HL-60 (cell line): ENCODE results near the gene TRPM2.

ENCODE experiments used
- DNase-seq, 2 experiments: peaks; one replicate each; pipeline ENCODE4 v3.0.0-alpha.2; 2010 to 2020; ENCODE audit warnings: low read depth in 1 of 2, low spot score in 1 of 2
- H3K27ac ChIP-seq: fragments of 250-450 bp; sonication (Bioruptor Pico); replicated peaks from 2 replicates; pipeline ENCODE4 v1.5.1; 2020; ENCODE audit warnings: mild to moderate bottlenecking, moderate library complexity
- H3K27me3 ChIP-seq: fragments of 250-450 bp; sonication (Bioruptor Pico); 2 replicates; pipeline ENCODE4 v1.5.1; 2021; ENCODE audit warnings: mild to moderate bottlenecking, moderate library complexity; ENCODE audit not compliant: insufficient read depth, poor library complexity, severe bottlenecking
- H3K4me3 ChIP-seq: replicated peaks from 2 replicates; pipeline ENCODE4 v1.5.1; 2011; ENCODE audit warnings: mild to moderate bottlenecking, control low read depth, low read length; ENCODE audit not compliant: insufficient read depth
- GABPA ChIP-seq: IDR thresholded peaks from 2 replicates; pipeline ENCODE4 v1.6.1; 2012; ENCODE audit warnings: low read depth
- POLR2AphosphoS5 ChIP-seq: IDR thresholded peaks from 2 replicates; pipeline ENCODE4 v1.6.1; 2012; ENCODE audit warnings: low read depth
- SPI1 ChIP-seq: IDR thresholded peaks from 2 replicates; pipeline ENCODE4 v1.6.1; 2012; ENCODE audit warnings: low read depth, mild to moderate bottlenecking, borderline replicate concordance
- TF ChIP-seq, protein P1 (sequence below): IDR thresholded peaks from 2 replicates; pipeline ENCODE4 v1.6.1; 2012; ENCODE audit warnings: low read depth; ENCODE audit not compliant: insufficient replicate concordance
- TF ChIP-seq, protein P2 (sequence below): IDR thresholded peaks from one replicate; pipeline ENCODE4 v1.5.1; 2011; ENCODE audit warnings: low read length, control low read depth, inconsistent platforms; ENCODE audit not compliant: insufficient read depth

TRPM2 gene

DNA sequence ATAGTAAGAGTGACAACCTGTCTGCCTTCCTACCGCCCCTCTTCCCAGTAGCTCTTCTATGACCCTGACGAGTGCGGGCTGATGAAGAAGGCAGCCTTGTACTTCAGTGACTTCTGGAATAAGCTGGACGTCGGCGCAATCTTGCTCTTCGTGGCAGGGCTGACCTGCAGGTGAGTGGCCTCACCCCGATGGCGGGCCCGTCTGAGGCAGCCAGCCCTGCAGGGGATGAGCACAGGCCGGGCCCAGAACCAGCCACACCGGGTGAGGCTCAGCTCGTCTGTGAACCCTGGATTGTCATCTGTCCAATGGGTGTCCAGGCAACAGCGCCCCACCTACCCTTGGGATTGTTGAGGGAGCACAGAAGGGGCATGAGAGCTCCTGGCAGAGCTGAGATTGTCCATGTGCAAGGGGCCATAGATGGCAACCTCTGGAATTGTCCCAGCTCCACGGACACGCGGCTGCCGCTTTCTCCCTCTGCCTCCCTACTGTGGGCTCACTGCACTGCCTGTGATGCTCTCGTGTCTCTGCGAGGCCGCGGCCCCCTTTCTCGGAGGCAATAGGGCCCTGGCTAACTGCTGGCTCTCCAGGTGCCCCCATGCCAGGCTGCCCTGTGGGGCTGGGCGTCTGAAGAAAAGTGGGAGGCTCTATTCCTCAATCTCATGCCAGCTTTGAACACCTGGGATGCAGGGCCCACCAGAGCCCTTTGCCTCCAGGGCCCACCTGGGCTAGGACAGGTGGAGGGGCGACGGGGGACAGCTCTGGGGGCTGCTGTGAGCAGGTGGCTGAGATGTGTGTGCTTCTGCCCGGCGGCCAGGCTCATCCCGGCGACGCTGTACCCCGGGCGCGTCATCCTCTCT, 51.9 kb downstream of the TRPM2 start:
- TF ChIP-seq, protein P1, sequence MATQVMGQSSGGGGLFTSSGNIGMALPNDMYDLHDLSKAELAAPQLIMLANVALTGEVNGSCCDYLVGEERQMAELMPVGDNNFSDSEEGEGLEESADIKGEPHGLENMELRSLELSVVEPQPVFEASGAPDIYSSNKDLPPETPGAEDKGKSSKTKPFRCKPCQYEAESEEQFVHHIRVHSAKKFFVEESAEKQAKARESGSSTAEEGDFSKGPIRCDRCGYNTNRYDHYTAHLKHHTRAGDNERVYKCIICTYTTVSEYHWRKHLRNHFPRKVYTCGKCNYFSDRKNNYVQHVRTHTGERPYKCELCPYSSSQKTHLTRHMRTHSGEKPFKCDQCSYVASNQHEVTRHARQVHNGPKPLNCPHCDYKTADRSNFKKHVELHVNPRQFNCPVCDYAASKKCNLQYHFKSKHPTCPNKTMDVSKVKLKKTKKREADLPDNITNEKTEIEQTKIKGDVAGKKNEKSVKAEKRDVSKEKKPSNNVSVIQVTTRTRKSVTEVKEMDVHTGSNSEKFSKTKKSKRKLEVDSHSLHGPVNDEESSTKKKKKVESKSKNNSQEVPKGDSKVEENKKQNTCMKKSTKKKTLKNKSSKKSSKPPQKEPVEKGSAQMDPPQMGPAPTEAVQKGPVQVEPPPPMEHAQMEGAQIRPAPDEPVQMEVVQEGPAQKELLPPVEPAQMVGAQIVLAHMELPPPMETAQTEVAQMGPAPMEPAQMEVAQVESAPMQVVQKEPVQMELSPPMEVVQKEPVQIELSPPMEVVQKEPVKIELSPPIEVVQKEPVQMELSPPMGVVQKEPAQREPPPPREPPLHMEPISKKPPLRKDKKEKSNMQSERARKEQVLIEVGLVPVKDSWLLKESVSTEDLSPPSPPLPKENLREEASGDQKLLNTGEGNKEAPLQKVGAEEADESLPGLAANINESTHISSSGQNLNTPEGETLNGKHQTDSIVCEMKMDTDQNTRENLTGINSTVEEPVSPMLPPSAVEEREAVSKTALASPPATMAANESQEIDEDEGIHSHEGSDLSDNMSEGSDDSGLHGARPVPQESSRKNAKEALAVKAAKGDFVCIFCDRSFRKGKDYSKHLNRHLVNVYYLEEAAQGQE, result no peak
- TF ChIP-seq SPI1 (no peak), GABPA (no peak), POLR2AphosphoS5 (peak; percentile 15; the same call in 1 of the 2 replicates)
- TF ChIP-seq, protein P2, sequence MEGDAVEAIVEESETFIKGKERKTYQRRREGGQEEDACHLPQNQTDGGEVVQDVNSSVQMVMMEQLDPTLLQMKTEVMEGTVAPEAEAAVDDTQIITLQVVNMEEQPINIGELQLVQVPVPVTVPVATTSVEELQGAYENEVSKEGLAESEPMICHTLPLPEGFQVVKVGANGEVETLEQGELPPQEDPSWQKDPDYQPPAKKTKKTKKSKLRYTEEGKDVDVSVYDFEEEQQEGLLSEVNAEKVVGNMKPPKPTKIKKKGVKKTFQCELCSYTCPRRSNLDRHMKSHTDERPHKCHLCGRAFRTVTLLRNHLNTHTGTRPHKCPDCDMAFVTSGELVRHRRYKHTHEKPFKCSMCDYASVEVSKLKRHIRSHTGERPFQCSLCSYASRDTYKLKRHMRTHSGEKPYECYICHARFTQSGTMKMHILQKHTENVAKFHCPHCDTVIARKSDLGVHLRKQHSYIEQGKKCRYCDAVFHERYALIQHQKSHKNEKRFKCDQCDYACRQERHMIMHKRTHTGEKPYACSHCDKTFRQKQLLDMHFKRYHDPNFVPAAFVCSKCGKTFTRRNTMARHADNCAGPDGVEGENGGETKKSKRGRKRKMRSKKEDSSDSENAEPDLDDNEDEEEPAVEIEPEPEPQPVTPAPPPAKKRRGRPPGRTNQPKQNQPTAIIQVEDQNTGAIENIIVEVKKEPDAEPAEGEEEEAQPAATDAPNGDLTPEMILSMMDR, result no peak
- no peak for DNase-seq
- H3K27ac ChIP-seq, result no peak overlapping the region
- H3K27me3 ChIP-seq, result no peaks in the 10 kb centered on the region
- H3K4me3 ChIP-seq, result no peak overlapping the region

DNA sequence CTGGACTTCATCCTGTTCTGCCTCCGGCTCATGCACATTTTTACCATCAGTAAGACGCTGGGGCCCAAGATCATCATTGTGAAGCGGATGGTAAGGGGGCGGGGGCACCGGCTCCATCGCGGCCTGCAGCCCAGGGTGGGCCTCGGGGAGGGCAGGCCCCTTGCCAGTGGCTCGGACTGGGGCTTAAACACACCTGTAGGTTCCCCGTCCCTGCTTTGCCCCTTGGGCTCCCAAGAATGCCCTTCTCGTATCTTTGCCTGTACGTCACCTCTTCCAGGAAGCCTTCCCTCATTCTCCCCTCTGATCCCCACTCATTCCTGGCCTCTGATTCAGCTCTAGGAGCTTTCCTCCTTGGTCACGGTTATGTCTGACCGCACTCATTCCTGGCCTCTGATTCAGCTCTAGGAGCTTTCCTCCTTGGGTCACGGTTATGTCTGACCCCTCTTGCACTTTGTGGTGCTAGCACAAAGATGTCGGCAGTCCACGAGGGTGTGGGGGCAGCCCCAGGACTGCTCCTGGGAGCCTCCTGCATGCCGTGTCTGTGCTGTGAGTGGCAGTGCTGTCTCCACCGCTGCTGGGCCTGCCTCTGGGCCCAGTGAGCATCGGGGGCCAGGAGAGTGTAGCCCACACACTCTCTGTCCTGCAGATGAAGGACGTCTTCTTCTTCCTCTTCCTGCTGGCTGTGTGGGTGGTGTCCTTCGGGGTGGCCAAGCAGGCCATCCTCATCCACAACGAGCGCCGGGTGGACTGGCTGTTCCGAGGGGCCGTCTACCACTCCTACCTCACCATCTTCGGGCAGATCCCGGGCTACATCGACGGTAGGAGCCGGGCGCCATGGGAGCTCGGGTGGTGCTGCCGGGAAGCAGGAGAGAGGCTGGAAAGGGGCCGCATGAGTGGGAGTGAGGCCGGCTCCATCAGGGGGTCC, 52.8 kb downstream of the TRPM2 start:
- no peak for TF ChIP-seq POLR2AphosphoS5
- TF ChIP-seq, protein P2, result no peak
- TF ChIP-seq, protein P1, result no peak
- no peak for TF ChIP-seq GABPA
- no peak for TF ChIP-seq SPI1
- no peak for DNase-seq
- Histone ChIP-seq H3K4me3 (no peak overlapping the region), H3K27ac (no peak overlapping the region), H3K27me3 (no peaks in the 10 kb centered on the region)

DNA sequence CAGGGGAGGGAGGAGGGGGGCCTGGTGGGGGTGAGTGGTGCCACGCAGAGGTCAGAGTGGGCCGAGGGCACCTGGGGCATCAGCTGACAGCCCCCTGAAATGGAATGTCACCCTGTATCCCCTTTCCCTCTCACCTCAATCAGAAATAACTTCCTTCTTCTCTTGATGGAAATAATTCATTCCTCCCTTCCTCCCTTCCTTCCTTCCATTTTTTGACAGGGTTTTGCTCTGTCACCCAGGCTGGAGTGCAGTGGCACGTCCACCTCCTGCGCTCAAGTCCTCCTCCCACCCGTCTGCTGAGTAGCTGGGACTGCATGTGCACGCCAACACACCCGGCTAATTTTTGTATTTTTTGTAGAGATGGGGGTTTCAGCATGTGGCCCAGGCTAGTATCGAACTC, 53.5 kb downstream of the TRPM2 start:
- Histone ChIP-seq H3K27ac (no peak overlapping the region), H3K4me3 (no peak overlapping the region), H3K27me3 (no peaks in the 10 kb centered on the region)
- no peak for DNase-seq
- no peak for TF ChIP-seq SPI1
- TF ChIP-seq, protein P2, result no peak
- TF ChIP-seq, protein P1, result no peak
- no peak for TF ChIP-seq POLR2AphosphoS5
